ENCODE results near the gene NFATC3. TPM values are rescaled to one million over a fixed set of nuclear protein-coding genes. Genes with fewer than 3 reads are reported as not detected.

NFATC3 gene
- total and polyA plus RNA-seq, 2 of the 8 experiments (the other 6 are each of a cell fraction or from before 2014, with no cell fraction given) = 17.6 to 34.5 TPM

DNA sequence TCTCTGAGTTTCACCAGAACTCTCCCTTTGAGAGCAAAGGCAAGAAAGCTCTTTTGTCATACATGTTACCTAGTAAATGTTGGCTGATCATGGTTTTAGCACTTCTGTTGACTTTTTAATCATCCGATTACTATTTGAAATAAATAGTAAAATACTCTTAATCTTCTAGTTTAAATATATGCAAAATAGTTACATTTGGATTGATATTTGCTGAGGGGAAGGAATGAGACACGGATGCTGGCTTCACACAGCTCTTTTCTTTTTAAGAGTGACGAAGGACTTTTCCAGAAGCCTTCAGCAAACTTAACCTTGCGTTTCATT lies 9.4 kb downstream of the NFATC3 start:
- no peak overlapping the region for H2BK15ac ChIP-seq (ENCODE audit: low read length)
- no peak overlapping the region for H3K18ac ChIP-seq (ENCODE audit: extremely low read depth, low read length)
- H3K27me3 ChIP-seq (replicated peaks in 1 of 4; ENCODE audit: control insufficient read depth in 3 of 4, extremely low read depth in 1 of 4, insufficient read depth in 3 of 4, low read length in 3 of 4) = no peaks in the 10 kb centered on the region
- no peak overlapping the region for H2BK20ac ChIP-seq (ENCODE audit: low read length)
- no peak overlapping the region for H3K56ac ChIP-seq (replicated peaks; ENCODE audit: insufficient read length, low read depth, low read length)
- no peak overlapping the region for H4K5ac ChIP-seq (ENCODE audit: insufficient read length, low read depth, low read length)
- H3K36me3 ChIP-seq (ENCODE audit: control insufficient read depth in 2 of 4, insufficient read depth in 4 of 4, low read length in 3 of 4) = no peaks in the 10 kb centered on the region
- H4K8ac ChIP-seq (ENCODE audit: extremely low read depth, insufficient read depth, low read length) = no peak overlapping the region
- no peak overlapping the region for H2BK12ac ChIP-seq (ENCODE audit: low read depth, low read length)
- peaks cover under 1% of the 10 kb centered on the region; the same call in 1 of the 2 replicates for H3K79me1 ChIP-seq (ENCODE audit: low read depth, low read length)
- DNase-seq (ENCODE audit: low read depth in 1 of 2, low spot score in 2 of 2) (no peak), FAIRE-seq (no peak)
- H3K9me3 ChIP-seq (ENCODE audit: insufficient read depth in 2 of 2, low read depth in 1 of 2, low read length in 1 of 2) = no peaks in the 10 kb centered on the region
- H4K91ac ChIP-seq (replicated peaks; ENCODE audit: insufficient read length, low read length) = no peak overlapping the region
- CTCF ChIA-PET (ENCODE audit: partially characterized antibody) = interaction anchor here (0.8 to 5.7 kb wide), 28 partner anchors 11 to 250 kb away, joined by 3 to 68 read pairs (median 6); partner anchors contain the start of genes ESRP2, NFATC3 and SLC7A6
- no peak overlapping the region for H2BK5ac ChIP-seq (ENCODE audit: low read depth, low read length)
- no peak overlapping the region for H3K27ac ChIP-seq (ENCODE audit: low read depth, low read length)
- peaks cover 2 to 12% (median 3%) of the 10 kb centered on the region in 4 experiments; a peak in 5 of 7 replicates for H3K4me1 ChIP-seq (replicated peaks in 1 of 4; ENCODE audit: control insufficient read depth in 3 of 4, insufficient read depth in 4 of 4, low read length in 3 of 4)
- H3K4me3 ChIP-seq (ENCODE audit: extremely low read depth in 1 of 4, insufficient read depth in 2 of 4, low read depth in 3 of 4, low read length in 4 of 4) = no peak overlapping the region
- POLR2A ChIA-PET (ENCODE audit: partially characterized antibody) = interaction anchor here (0.6 to 2.5 kb wide), 4 partner anchors 9 to 257 kb away, joined by 3 to 11 read pairs (median 4); partner anchors contain the start of gene NFATC3
- H2AK5ac ChIP-seq (ENCODE audit: low read depth, low read length) = no peak overlapping the region
- no peak overlapping the region for H3K4ac ChIP-seq (replicated peaks; ENCODE audit: insufficient read length, low read depth, low read length)
- no peak overlapping the region for H2AFZ ChIP-seq (ENCODE audit: low read length)
- H3K9ac ChIP-seq (replicated peaks in 1 of 4; ENCODE audit: extremely low read depth in 1 of 4, low read depth in 3 of 4, low read length in 3 of 4) = no peak overlapping the region; a peak in 1 of 7 replicates
- H3K23ac ChIP-seq (ENCODE audit: insufficient read length) = no peak overlapping the region
- H4K20me1 ChIP-seq (replicated peaks in 1 of 2; ENCODE audit: control insufficient read depth in 1 of 2, insufficient read depth in 2 of 2, low read length in 2 of 2) = peaks cover 4 to 7% of the 10 kb centered on the region in 2 experiments
- peaks cover 0 to 96% of the 10 kb centered on the region in 2 experiments; a peak in 3 of 4 replicates for H3K79me2 ChIP-seq (ENCODE audit: control insufficient read depth in 1 of 2, insufficient read depth in 2 of 2, low read length in 2 of 2)
- 80% methylated on average over 4 of the region's 4 CpGs; no CpG with 5 or more reads in 1 of the 2 experiments for WGBS, 2 experiments (ENCODE audit: extremely low coverage in 1 of 2, insufficient coverage in 1 of 2, insufficient read length in 1 of 2, insufficient replicate concordance in 2 of 2, low coverage in 1 of 2, low lambda C conversion rate in 2 of 2, missing lambda C conversion rate in 1 of 2)
- no peak overlapping the region for H2BK120ac ChIP-seq (replicated peaks; ENCODE audit: low read depth, low read length)
- H3K4me2 ChIP-seq (ENCODE audit: insufficient read depth in 1 of 2, low read depth in 2 of 2, low read length in 2 of 2) = peak overlapping the region in 1 of 2 experiments; percentile 61; a peak in 2 of 4 replicates
- no peak overlapping the region for H3K14ac ChIP-seq (ENCODE audit: insufficient read length)
- H3K23me2 ChIP-seq (ENCODE audit: low read depth, low read length) = no peaks in the 10 kb centered on the region
- no peak for TF ChIP-seq TEAD4 (IDR thresholded peaks at IDR 0.05; ENCODE audit: low read depth, low read length)
- TF ChIP-seq TAF7 (optimal IDR thresholded peaks at IDR 0.05; ENCODE audit: borderline replicate concordance, low read depth, low read length) = no peak
- TF ChIP-seq, protein P1, sequence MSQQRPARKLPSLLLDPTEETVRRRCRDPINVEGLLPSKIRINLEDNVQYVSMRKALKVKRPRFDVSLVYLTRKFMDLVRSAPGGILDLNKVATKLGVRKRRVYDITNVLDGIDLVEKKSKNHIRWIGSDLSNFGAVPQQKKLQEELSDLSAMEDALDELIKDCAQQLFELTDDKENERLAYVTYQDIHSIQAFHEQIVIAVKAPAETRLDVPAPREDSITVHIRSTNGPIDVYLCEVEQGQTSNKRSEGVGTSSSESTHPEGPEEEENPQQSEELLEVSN (IDR thresholded peaks at IDR 0.05) = no peak
- no peak for TF ChIP-seq SIX5 (IDR thresholded peaks at IDR 0.05; ENCODE audit: low read depth, low read length)
- no peak for TF ChIP-seq RFX5 (IDR thresholded peaks at IDR 0.05; ENCODE audit: borderline replicate concordance, low read depth, low read length)
- no peak for TF ChIP-seq TAF1 (IDR thresholded peaks at IDR 0.05; ENCODE audit: low read depth, low read length)
- no peak for TF ChIP-seq MAFK (IDR thresholded peaks at IDR 0.05; ENCODE audit: low read depth, low read length)
- TF ChIP-seq CTBP2 (IDR thresholded peaks at IDR 0.05; ENCODE audit: borderline replicate concordance, insufficient read depth, insufficient read length, low read length) = no peak
- TF ChIP-seq SP1 (IDR thresholded peaks at IDR 0.05; ENCODE audit: low read depth, low read length) = no peak
- TF ChIP-seq SUZ12 (IDR thresholded peaks at IDR 0.05; ENCODE audit: low read length) = no peak
- TF ChIP-seq EGR1 (IDR thresholded peaks at IDR 0.05; ENCODE audit: borderline replicate concordance, low read depth, low read length) = no peak

All from H1 (cell line).